ENCODE measurements around the gene RFX6. TPM values are rescaled to one million over a fixed set of nuclear protein-coding genes. Genes with fewer than 3 reads are reported as not detected.

Gene RFX6
- total RNA-seq, 1 experiment from 2014 or later, result not detected

GRCh38 chr6:116876107-116876506, 935 bp upstream of the RFX6 start:
- H2AFZ ChIP-seq (ENCODE audit: low read length), result no peak overlapping the region
- H4K5ac ChIP-seq (ENCODE audit: insufficient read length, low read depth, low read length), result no peak overlapping the region
- H3K9ac ChIP-seq (ENCODE audit: extremely low read depth, insufficient read length, low read length), result no peak overlapping the region

More at GRCh38 chr6:116876107-116876506, 935 bp upstream of the RFX6 start:
- DNase-seq, result no peak
- Histone ChIP-seq H3K14ac (ENCODE audit: insufficient read depth, low read length) (no peak overlapping the region), H2BK120ac (ENCODE audit: low read depth, low read length, poor library complexity, severe bottlenecking) (no peak overlapping the region), H3K56ac (ENCODE audit: insufficient read length, low read depth, low read length) (no peak overlapping the region), H3T11ph (ENCODE audit: low read length) (no peak overlapping the region), H2BK12ac (ENCODE audit: insufficient read length, low read depth, low read length) (no peak overlapping the region), H3K18ac (ENCODE audit: insufficient read length, low read depth, low read length) (no peak overlapping the region), H3K27me3 (ENCODE audit: insufficient read depth, low read length) (peaks cover 14% of the 10 kb centered on the region), H2BK20ac (ENCODE audit: low read depth, low read length, poor library complexity, severe bottlenecking) (no peak overlapping the region), H4K20me1 (ENCODE audit: control insufficient read depth, insufficient read depth, insufficient read length) (no peaks in the 10 kb centered on the region), H3K23ac (ENCODE audit: insufficient read length, low read depth, low read length) (no peak overlapping the region), H3K9me3 (ENCODE audit: control insufficient read depth, low read depth, low read length) (no peaks in the 10 kb centered on the region), H3K23me2 (ENCODE audit: insufficient read length, low read depth, low read length, poor library complexity, severe bottlenecking) (peaks cover 12% of the 10 kb centered on the region), H2AK5ac (ENCODE audit: insufficient read length, low read length) (no peak overlapping the region), H3K27ac (ENCODE audit: insufficient read length, low read depth, low read length) (no peak overlapping the region), H2BK15ac (ENCODE audit: low read depth, low read length) (no peak overlapping the region), H4K91ac (ENCODE audit: insufficient read length, low read depth, low read length) (no peak overlapping the region), H3K79me1 (ENCODE audit: insufficient read depth, low read depth, low read length, poor library complexity, severe bottlenecking) (no peaks in the 10 kb centered on the region), H4K8ac (replicated peaks; ENCODE audit: insufficient read length, low read depth, low read length) (no peak overlapping the region), H3K79me2 (ENCODE audit: insufficient read depth, low read length) (no peaks in the 10 kb centered on the region), H3K4ac (ENCODE audit: low read depth, low read length) (no peak overlapping the region), H3K4me1 (ENCODE audit: insufficient read depth, low read length) (no peaks in the 10 kb centered on the region), H2BK5ac (ENCODE audit: insufficient read length, low read length) (no peak overlapping the region), H3K4me2 (ENCODE audit: insufficient read depth, insufficient read length, low read length) (peak overlapping the region; percentile 50)
- TF ChIP-seq, protein P1, sequence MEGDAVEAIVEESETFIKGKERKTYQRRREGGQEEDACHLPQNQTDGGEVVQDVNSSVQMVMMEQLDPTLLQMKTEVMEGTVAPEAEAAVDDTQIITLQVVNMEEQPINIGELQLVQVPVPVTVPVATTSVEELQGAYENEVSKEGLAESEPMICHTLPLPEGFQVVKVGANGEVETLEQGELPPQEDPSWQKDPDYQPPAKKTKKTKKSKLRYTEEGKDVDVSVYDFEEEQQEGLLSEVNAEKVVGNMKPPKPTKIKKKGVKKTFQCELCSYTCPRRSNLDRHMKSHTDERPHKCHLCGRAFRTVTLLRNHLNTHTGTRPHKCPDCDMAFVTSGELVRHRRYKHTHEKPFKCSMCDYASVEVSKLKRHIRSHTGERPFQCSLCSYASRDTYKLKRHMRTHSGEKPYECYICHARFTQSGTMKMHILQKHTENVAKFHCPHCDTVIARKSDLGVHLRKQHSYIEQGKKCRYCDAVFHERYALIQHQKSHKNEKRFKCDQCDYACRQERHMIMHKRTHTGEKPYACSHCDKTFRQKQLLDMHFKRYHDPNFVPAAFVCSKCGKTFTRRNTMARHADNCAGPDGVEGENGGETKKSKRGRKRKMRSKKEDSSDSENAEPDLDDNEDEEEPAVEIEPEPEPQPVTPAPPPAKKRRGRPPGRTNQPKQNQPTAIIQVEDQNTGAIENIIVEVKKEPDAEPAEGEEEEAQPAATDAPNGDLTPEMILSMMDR (conservative IDR thresholded peaks at IDR 0.05), result no peak
- no CpG with 5 or more reads among the region's 8 CpGs for WGBS (ENCODE audit: extremely low coverage, insufficient read length, low lambda C conversion rate)
- Mint-ChIP-seq H3K27me3 (ENCODE audit: low read depth) (peaks cover 51% of the 10 kb centered on the region), H3K4me1 (peaks cover 9 to 12% of the 10 kb centered on the region in 2 experiments), H3K9me3 (peaks cover 9 to 11% of the 10 kb centered on the region in 2 experiments), H3K27ac (no peak overlapping the region), H3K4me3 (peak overlapping the region; percentile 81 to 94), H3K36me3 (ENCODE audit: insufficient read depth in 1 of 3, low read depth in 3 of 3) (peaks cover 0 to 5% (median 3%) of the 10 kb centered on the region in 3 experiments; a peak in 4 of 7 replicates)

Data from H9 (cell line).